Measurements from ENCODE around the gene RELN.

DNA sequence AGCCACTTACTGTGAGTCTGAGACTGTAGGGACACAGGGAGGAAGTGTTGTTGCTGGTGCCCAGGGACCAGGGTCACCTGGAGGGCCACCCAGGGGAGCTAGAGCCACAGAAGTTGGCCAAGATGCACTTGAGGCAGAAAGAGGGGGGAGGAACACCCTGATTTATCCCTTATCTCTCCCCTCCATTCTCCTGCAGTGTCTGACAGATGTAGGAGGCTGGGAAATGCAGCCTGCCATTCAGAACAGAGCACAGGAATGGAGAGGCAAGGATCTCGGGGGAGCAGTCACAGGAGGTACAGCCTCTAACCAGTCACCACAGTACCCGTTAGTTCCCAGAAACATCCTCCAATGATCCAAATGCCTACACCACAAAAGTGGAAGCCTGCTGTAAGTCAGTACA, 425.0 kb downstream of the RELN start:
- TF ChIP-seq, protein P1, sequence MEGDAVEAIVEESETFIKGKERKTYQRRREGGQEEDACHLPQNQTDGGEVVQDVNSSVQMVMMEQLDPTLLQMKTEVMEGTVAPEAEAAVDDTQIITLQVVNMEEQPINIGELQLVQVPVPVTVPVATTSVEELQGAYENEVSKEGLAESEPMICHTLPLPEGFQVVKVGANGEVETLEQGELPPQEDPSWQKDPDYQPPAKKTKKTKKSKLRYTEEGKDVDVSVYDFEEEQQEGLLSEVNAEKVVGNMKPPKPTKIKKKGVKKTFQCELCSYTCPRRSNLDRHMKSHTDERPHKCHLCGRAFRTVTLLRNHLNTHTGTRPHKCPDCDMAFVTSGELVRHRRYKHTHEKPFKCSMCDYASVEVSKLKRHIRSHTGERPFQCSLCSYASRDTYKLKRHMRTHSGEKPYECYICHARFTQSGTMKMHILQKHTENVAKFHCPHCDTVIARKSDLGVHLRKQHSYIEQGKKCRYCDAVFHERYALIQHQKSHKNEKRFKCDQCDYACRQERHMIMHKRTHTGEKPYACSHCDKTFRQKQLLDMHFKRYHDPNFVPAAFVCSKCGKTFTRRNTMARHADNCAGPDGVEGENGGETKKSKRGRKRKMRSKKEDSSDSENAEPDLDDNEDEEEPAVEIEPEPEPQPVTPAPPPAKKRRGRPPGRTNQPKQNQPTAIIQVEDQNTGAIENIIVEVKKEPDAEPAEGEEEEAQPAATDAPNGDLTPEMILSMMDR (conservative IDR thresholded peaks at IDR 0.05; ENCODE audit: low read depth, low read length) = no peak
- TF ChIP-seq EZH2 (IDR thresholded peaks at IDR 0.05; ENCODE audit: low read length, unreplicated experiment) (no peak), EZH2phosphoT487 (IDR thresholded peaks at IDR 0.05; ENCODE audit: borderline replicate concordance, low read length) (no peak)
